Neuronal stem cell (in vitro differentiated cells): ENCODE results near the gene FAF2.
"Not testable (repeated sequence)": the region's sequence is repeated elsewhere in the genome, so short reads cannot be mapped to it uniquely, and the experiment has no call there.

ENCODE experiments used
- DNase-seq: peaks from one replicate; pipeline ENCODE4 v3.0.0-alpha.2; 2013; ENCODE audit warnings: low spot score
- H2AFZ ChIP-seq: one replicate; pipeline ENCODE4 v1.6.1; 2013; ENCODE audit warnings: mild to moderate bottlenecking, low read length, inconsistent platforms
- H2AK5ac ChIP-seq: 2 replicates; pipeline ENCODE4 v1.6.1; 2013; ENCODE audit warnings: low read depth, mild to moderate bottlenecking, inconsistent platforms, low read length, moderate library complexity, mixed read lengths
- H2BK120ac ChIP-seq: 2 replicates; pipeline ENCODE4 v1.6.1; 2013; ENCODE audit warnings: low read depth, mild to moderate bottlenecking, inconsistent platforms, low read length, moderate library complexity, mixed read lengths
- H2BK12ac ChIP-seq: one replicate; pipeline ENCODE4 v1.6.1; 2013; ENCODE audit warnings: low read length, inconsistent platforms
- H2BK15ac ChIP-seq: 2 replicates; pipeline ENCODE4 v1.6.1; 2013; ENCODE audit warnings: mild to moderate bottlenecking, low read length, inconsistent platforms, mixed read lengths
- H2BK5ac ChIP-seq: one replicate; pipeline ENCODE4 v1.6.1; 2013; ENCODE audit warnings: inconsistent platforms, mild to moderate bottlenecking, low read length, moderate library complexity
- H3K14ac ChIP-seq: one replicate; pipeline ENCODE4 v1.6.1; 2013; ENCODE audit warnings: low read length, inconsistent platforms
- H3K18ac ChIP-seq: 2 replicates; pipeline ENCODE4 v1.6.1; 2013; ENCODE audit warnings: low read length, inconsistent platforms
- H3K23ac ChIP-seq: 2 replicates; pipeline ENCODE4 v1.6.1; 2013; ENCODE audit warnings: low read depth, mild to moderate bottlenecking, mixed read lengths, low read length, inconsistent platforms; ENCODE audit not compliant: poor library complexity
- H3K27ac ChIP-seq: replicated peaks from 3 replicates; pipeline ENCODE4 v1.5.1; 2013; ENCODE audit warnings: low read length, inconsistent platforms
- H3K27me3 ChIP-seq, 3 experiments: 2 replicates each; pipeline ENCODE4 v1.6.1; 2013; ENCODE audit warnings: low read length in 3 of 3, mild to moderate bottlenecking in 2 of 3, inconsistent platforms in 1 of 3, low read depth in 1 of 3, mixed read lengths in 1 of 3, moderate library complexity in 1 of 3; ENCODE audit not compliant: control insufficient read depth in 3 of 3, insufficient read depth in 3 of 3
- H3K36me3 ChIP-seq, 2 donors: replicated peaks in 1 of 2; 2 replicates each; pipeline ENCODE4 v1.6.1; 2013; ENCODE audit warnings: low read length in 2 of 2; ENCODE audit not compliant: control insufficient read depth in 2 of 2, insufficient read depth in 2 of 2
- H3K4ac ChIP-seq: 2 replicates; pipeline ENCODE4 v1.6.1; 2013; ENCODE audit warnings: inconsistent platforms, mild to moderate bottlenecking, low read length, moderate library complexity
- H3K4me1 ChIP-seq, 2 donors: 1 replicate in 1 of 2; 2 replicates in 1 of 2; pipeline ENCODE4 v1.6.1; 2013; ENCODE audit warnings: low read length in 2 of 2, low read depth in 1 of 2; ENCODE audit not compliant: control insufficient read depth in 2 of 2, insufficient read depth in 1 of 2
- H3K4me2 ChIP-seq: one replicate; pipeline ENCODE4 v1.6.1; 2013; ENCODE audit warnings: mild to moderate bottlenecking, low read length, inconsistent platforms; ENCODE audit not compliant: insufficient read depth, poor library complexity, severe bottlenecking
- H3K4me3 ChIP-seq, 2 donors: 2 replicates each; pipeline ENCODE4 v1.5.1; 2013; ENCODE audit warnings: low read length in 2 of 2, mild to moderate bottlenecking in 2 of 2, inconsistent platforms in 1 of 2, moderate library complexity in 1 of 2
- H3K79me1 ChIP-seq: one replicate; pipeline ENCODE4 v1.6.1; 2013; ENCODE audit warnings: low read depth, mild to moderate bottlenecking, inconsistent platforms, low read length, moderate library complexity
- H3K9ac ChIP-seq: one replicate; pipeline ENCODE4 v1.6.1; 2013; ENCODE audit warnings: mild to moderate bottlenecking, low read depth, low read length, inconsistent platforms; ENCODE audit not compliant: poor library complexity
- H3K9me3 ChIP-seq, 2 donors: replicated peaks in 1 of 2; 2 replicates each; pipeline versions ENCODE3 to v1.6.1; 2013; ENCODE audit warnings: low read length in 2 of 2, mild to moderate bottlenecking in 2 of 2, inconsistent platforms in 1 of 2, low read depth in 1 of 2, mixed read lengths in 1 of 2, moderate library complexity in 1 of 2; ENCODE audit not compliant: control insufficient read depth in 2 of 2, insufficient read depth in 1 of 2
- H4K8ac ChIP-seq: one replicate; pipeline ENCODE4 v1.6.1; 2013; ENCODE audit warnings: low read depth, mild to moderate bottlenecking, inconsistent platforms, low read length, moderate library complexity
- H4K91ac ChIP-seq: one replicate; pipeline ENCODE4 v1.6.1; 2013; ENCODE audit warnings: low read length, low read depth, mild to moderate bottlenecking, inconsistent platforms; ENCODE audit not compliant: poor library complexity
- WGBS, 2 donors: extraction: QIAGEN DNeasy Blood & Tissue Kit; methylation state at CpG; one replicate each; pipeline ENCODE4 v1.1.7; 2013; ENCODE audit warnings: missing lambda C conversion rate in 2 of 2, mixed read lengths in 1 of 2; ENCODE audit not compliant: insufficient read length in 2 of 2, insufficient replicate concordance in 1 of 2; ENCODE audit errors: extremely low coverage in 2 of 2; 5-methylcytosine and 5-hydroxymethylcytosine counted together

The FAF2 gene

GRCh38 chr5:176442911-176443310, 5.3 kb upstream of the FAF2 start:
- H4K8ac ChIP-seq, H3K14ac ChIP-seq, H2BK12ac ChIP-seq, H2BK15ac ChIP-seq, H3K36me3 ChIP-seq, DNase-seq, H3K9me3 ChIP-seq, H4K91ac ChIP-seq, H3K4me3 ChIP-seq, H3K79me1 ChIP-seq, H2BK120ac ChIP-seq, H3K9ac ChIP-seq, H3K4me1 ChIP-seq, H2AFZ ChIP-seq, H3K27ac ChIP-seq, H2AK5ac ChIP-seq, H2BK5ac ChIP-seq, H3K23ac ChIP-seq, H3K4ac ChIP-seq, H3K4me2 ChIP-seq, H3K18ac ChIP-seq: not testable (repeated sequence)
- H3K27me3 ChIP-seq = peaks cover 0 to 15% (median 0%) of the 10 kb centered on the region in 3 experiments
- WGBS, 2 donors = no CpG with 5 or more reads among the region's 4 CpGs

GRCh38 chr5:176444742-176445141, 3.4 kb upstream of the FAF2 start:
- DNase-seq = no peak
- Histone ChIP-seq H3K9ac (no peak overlapping the region), H3K18ac (no peak overlapping the region)

GRCh38 chr5:176446028-176446665, 2.0 kb upstream of the FAF2 start:
- peaks cover 0 to 10% (median 0%) of the 10 kb centered on the region in 3 experiments for H3K27me3 ChIP-seq
- H3K36me3 ChIP-seq = no peaks in the 10 kb centered on the region
- DNase-seq = no peak
- no peak overlapping the region for H2BK15ac ChIP-seq
- no peak overlapping the region for H4K8ac ChIP-seq
- no peak overlapping the region for H3K4me2 ChIP-seq
- H3K4me1 ChIP-seq = peaks cover 2 to 5% of the 10 kb centered on the region in 2 donors
- no peak overlapping the region for H3K9ac ChIP-seq
- H2BK12ac ChIP-seq = no peak overlapping the region
- no peak overlapping the region for H3K4me3 ChIP-seq
- no peak overlapping the region for H2AFZ ChIP-seq
- H3K23ac ChIP-seq = no peak overlapping the region
- H3K4ac ChIP-seq = no peak overlapping the region
- no peak overlapping the region for H2BK120ac ChIP-seq
- no peak overlapping the region for H3K14ac ChIP-seq
- no peak overlapping the region for H3K27ac ChIP-seq
- WGBS, 2 donors = no CpG with 5 or more reads among the region's 9 CpGs
- H3K18ac ChIP-seq = no peak overlapping the region
- no peak overlapping the region for H2AK5ac ChIP-seq
- H3K9me3 ChIP-seq = no peaks in the 10 kb centered on the region
- no peak overlapping the region for H4K91ac ChIP-seq
- H2BK5ac ChIP-seq = no peak overlapping the region
- H3K79me1 ChIP-seq = peaks cover 3% of the 10 kb centered on the region

More at GRCh38 chr5:176444742-176445141, 3.4 kb upstream of the FAF2 start:
- peaks cover 2 to 5% of the 10 kb centered on the region in 2 donors for H3K4me1 ChIP-seq
- no peak overlapping the region for H2BK15ac ChIP-seq
- no peak overlapping the region for H2AFZ ChIP-seq
- H3K36me3 ChIP-seq = no peaks in the 10 kb centered on the region
- peaks cover 3% of the 10 kb centered on the region for H3K79me1 ChIP-seq
- H2BK12ac ChIP-seq = no peak overlapping the region
- H2AK5ac ChIP-seq = no peak overlapping the region
- no peak overlapping the region for H4K91ac ChIP-seq
- H4K8ac ChIP-seq = no peak overlapping the region
- H3K4me3 ChIP-seq = no peak overlapping the region
- no peak overlapping the region for H3K27ac ChIP-seq
- H2BK5ac ChIP-seq = no peak overlapping the region
- H2BK120ac ChIP-seq = no peak overlapping the region
- WGBS, 2 donors = no CpG with 5 or more reads among the region's 5 CpGs
- peaks cover 0 to 15% (median 0%) of the 10 kb centered on the region in 3 experiments for H3K27me3 ChIP-seq
- no peak overlapping the region for H3K14ac ChIP-seq
- H3K9me3 ChIP-seq = no peaks in the 10 kb centered on the region
- no peak overlapping the region for H3K4me2 ChIP-seq
- H3K4ac ChIP-seq = no peak overlapping the region
- no peak overlapping the region for H3K23ac ChIP-seq

GRCh38 chr5:176446884-176447590, 1.1 kb upstream of the FAF2 start:
- peak overlapping the region; percentile 13 for H2AK5ac ChIP-seq

More at GRCh38 chr5:176446884-176447590, 1.1 kb upstream of the FAF2 start:
- peak overlapping the region; percentile 67 for H2BK5ac ChIP-seq
- peak; percentile 2 for DNase-seq
- peak overlapping the region; percentile 92 for H3K9ac ChIP-seq
- H3K4me2 ChIP-seq = peak overlapping the region; percentile 89
- no peaks in the 10 kb centered on the region for H3K9me3 ChIP-seq
- H2AFZ ChIP-seq = peak overlapping the region; percentile 91
- H3K14ac ChIP-seq = no peak overlapping the region
- no peak overlapping the region for H3K4ac ChIP-seq
- H2BK12ac ChIP-seq = no peak overlapping the region
- H3K27ac ChIP-seq = peak overlapping the region; percentile 94
- peaks cover 5% of the 10 kb centered on the region for H3K79me1 ChIP-seq
- WGBS, 2 donors = no CpG with 5 or more reads among the region's 27 CpGs
- H3K36me3 ChIP-seq = peaks cover 0 to 3% of the 10 kb centered on the region in 2 donors
- peak overlapping the region; percentile 11 for H3K23ac ChIP-seq
- peaks cover 2 to 5% of the 10 kb centered on the region in 2 donors for H3K4me1 ChIP-seq
- H3K27me3 ChIP-seq = peaks cover 0 to under 1% (median 0%) of the 10 kb centered on the region in 3 experiments
- H4K8ac ChIP-seq = no peak overlapping the region
- peak overlapping the region; percentile 93 to 99 for H3K4me3 ChIP-seq
- H3K18ac ChIP-seq = peak overlapping the region; percentile 94
- no peak overlapping the region for H4K91ac ChIP-seq
- peak overlapping the region; percentile 16 for H2BK120ac ChIP-seq
- H2BK15ac ChIP-seq = no peak overlapping the region
